Germinal center (tissue), 1 donor: Measurements from ENCODE around the gene TRAK2.

Experiments
- DNase-seq: peaks from one replicate; pipeline ENCODE4 v3.0.0; 2012; ENCODE audit warnings: mixed read lengths, low spot score

TRAK2 gene

DNA sequence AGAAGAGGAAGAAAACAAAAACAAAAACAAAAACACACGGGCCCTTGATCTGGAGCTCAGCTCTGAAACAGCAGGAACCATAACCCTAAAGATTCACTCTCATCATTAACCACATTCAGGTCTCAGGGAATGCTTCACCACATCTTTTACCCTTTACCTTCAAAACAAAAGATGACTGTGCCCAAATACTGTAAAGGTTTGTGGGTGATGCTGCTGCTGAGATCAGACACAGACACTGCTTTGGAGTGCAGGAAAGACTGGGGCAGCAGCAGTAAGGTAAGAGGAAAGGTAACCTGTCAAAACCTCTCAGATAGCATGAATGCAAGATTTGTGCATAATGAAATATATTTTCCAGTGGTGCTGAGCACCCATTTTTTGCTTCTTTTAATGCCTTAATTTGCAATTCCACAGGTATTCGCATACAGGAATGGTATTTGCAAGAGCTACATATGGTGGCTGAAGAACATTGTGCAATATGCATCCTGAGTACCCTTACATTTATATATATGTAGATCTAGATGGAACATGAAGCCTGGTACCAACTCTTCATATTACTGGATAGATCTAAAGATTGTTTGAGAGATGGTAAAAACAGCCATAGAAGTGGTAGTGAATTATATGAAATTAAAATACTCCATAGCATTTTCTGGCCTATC lies 90.1 kb downstream of the TRAK2 start:
- DNase-seq: no peak

- no peak for DNase-seq
Measured at GRCh38 chr2:201360256-201360655, 91.0 kb downstream of the TRAK2 start.

DNA sequence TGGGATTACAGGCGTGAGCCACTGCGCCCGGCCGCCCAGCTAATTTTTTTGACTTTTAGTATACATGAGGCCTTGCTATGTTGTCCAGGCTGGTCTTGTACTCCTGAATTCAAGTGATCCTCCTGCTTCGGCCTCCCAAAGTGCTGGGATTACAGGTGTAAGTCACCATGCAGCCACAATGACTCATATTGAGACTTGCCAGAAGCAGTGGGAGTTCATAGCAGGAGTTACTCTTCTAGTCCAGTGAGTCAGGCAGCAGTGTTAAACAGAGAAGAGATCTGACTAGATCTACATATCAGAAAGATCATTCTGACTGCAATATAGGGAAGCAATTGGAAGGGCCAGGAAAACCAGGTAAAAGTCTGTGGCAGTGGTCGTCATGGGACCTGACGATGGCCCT lies 92.6 kb downstream of the TRAK2 start:
- DNase-seq: no peak

- no peak for DNase-seq
Measured at GRCh38 chr2:201357221-201357620, 94.0 kb downstream of the TRAK2 start, which contains the start of gene FLACC1. Gene FLACC1 (minus strand): TSS chr2:201357345. CDS start chr2:201351404, 5,941 bp downstream.

DNA sequence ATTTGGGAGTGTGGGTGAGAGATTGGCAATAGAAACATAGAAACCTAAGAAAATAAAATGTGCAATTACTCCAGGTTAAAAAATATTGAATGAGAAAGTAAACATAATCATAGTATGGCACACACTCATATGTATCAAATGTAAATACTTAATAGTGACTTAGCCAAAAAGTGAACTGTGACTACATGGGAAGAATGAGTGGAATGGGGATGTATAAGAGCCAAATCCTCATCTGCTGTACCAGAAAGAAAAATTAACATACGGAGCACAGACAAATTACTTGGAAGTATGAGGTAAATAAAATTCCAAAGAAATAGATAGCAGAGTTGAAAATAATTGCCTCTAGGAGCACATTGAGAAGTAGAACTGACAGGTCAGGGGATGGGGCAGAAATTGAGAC lies 98.1 kb downstream of the TRAK2 start:
- DNase-seq: no peak

- no peak for DNase-seq
Measured at GRCh38 chr2:201350879-201351278, 100.4 kb downstream of the TRAK2 start.

- DNase-seq: no peak
Measured at GRCh38 chr2:201349601-201350000, 101.7 kb downstream of the TRAK2 start.

- no peak for DNase-seq
Measured at GRCh38 chr2:201348758-201349157, 102.5 kb downstream of the TRAK2 start.

DNA sequence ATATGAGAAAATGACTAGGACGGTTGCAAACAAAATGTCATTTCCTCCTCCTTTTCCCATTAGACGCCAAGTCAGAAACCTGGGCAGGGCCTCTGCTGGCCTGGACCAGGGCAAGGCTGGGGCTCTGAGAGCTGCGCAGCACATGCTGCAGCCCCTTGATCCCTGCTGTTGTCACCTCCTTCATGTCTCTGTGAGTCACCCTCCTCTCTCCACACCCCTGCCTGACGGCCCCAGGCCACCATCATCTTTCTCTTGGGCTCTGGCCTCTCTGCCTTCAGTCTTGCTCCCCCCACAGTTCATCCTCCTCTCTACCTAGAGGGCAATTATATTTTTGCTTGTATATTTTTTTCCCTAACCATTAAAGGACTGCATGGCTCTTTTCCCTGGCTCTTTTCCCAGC lies 104.1 kb downstream of the TRAK2 start:
- no peak for DNase-seq

DNA sequence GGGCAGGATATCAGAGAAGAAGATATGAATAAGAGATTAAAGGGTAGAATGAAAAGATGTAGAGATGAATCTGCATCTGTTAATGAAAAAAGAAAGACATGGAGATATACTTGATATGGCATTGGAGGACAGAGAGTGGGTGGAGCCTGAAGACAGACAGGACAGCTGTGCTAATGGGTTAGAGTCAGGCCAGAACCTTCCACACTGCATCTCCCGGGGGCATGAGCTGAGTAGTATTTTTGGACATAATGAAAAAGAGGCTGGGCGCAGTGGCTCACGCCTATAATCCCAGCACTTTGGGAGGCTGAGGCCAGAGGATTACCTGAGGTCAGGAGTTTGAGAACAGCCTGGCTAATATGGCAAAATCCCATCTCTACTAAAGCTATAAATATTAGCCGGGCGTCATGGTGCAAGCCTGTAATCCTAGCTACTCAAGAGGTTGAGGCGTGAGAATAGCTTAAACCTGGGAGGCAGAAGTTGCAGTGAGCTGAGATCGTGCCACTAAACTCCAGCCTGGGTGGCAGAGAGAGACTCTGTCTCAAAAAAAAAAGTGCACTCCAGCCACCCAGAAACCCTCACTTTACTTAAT lies 105.5 kb downstream of the TRAK2 start:
- no peak for DNase-seq

DNA sequence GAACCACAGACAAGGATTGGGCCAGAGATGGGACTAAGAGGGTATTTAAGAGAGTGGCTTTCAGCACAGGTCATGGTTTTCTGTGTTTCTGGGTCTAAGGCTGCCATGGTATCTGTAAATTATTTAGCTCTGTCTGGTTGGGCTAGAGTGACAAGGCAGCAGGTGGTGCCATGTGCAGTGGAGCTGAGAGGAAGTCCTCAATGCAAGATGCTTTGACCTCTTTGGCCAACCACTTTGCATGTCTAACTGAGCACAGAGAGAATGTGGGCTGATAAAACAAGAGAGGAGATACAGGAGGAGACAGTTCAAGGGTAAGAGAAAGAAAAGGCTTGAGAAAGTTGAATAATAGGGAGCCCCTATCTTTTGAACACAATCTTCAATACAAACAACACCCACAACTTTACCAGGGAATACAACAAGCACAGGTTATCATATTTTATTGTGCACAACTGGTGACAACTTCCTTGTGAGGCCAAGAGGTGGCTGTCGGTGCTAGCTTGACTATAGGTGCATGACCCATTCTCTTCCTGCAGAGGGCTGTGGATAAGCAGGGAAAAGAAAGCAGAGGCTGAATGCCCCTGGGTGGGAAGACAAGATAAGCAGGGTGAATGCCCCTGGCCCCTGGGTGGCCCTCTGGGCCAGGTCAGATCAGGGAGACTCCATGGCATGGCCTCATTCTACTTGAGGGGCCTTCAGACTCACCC lies 106.4 kb downstream of the TRAK2 start:
- DNase-seq: peak; percentile 40

DNA sequence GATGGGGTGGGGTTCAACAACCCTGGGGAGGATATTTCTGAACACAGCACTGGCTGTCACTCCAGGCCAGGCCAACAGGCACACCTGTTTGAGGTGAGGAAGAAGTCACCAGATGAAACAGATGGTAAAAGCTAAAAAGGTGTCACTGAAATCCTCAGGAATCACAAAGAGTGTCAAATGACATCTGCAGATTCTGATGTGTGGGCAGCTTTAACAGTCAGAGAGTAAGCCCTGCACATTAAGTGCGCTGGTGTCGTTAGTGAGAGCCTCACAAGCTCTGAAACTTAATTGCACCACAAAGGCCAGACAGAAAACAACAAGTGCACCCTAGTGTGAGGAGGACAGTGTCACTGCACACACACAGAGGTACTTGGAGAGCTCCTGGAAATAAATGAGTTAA lies 107.7 kb downstream of the TRAK2 start:
- DNase-seq: no peak

DNA sequence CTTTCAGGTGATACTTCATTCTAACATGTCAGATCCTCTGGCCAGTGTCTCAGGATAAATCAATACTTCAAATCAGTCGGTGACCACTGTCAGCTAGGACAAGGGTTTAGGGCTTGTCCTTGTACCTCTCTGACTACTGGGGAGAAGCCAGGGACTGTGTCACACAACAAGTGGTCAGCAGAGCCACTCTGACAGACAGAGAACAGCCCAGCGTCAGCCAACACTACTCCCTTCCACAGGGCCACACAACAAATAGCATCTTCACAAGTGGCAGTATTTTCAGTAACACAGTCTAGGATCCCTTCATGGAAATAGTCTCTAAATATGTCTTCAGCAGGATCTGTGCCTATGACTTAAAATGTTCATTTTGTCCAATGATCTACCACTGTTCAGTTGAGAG lies 108.3 kb downstream of the TRAK2 start:
- DNase-seq: no peak

DNA sequence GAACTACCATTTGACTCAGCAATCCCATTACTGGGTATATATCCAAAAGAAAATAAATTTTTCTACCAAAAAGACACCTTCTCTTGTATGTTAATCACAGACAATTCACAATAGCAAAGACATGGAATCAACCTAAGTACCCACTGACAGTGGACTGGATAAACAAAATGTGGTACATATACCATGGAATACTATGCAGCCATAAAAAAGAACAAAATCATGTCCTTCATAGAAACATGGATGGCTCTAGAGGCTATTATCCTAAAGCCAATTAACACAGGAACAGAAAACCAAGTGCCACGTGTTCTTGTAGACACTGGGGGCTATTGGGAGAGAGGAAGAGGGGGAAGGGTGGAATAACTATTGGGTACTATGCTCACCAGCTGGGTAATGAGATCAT lies 121.8 kb downstream of the TRAK2 start:
- DNase-seq: no peak

- no peak for DNase-seq
Measured at GRCh38 chr2:201327678-201328077, 123.6 kb downstream of the TRAK2 start.
